ENCODE data around the gene ZNRF1. TPM values are rescaled to one million over a fixed set of nuclear protein-coding genes. Genes with fewer than 3 reads are reported as not detected.
A peak's percentile ranks its signal among the peaks of the same experiment; 100 is the strongest.

Gene ZNRF1
- total RNA-seq, 3 donors from 2014 or later (not counting 1 experiment from before 2014, with no cell fraction given), result 2.4 to 5.1 (median 3.4) TPM

- peak in 1 of 2 donors; percentile 30 for DNase-seq
- peak; percentile 34 to 50 (median 39) for ATAC-seq
- Histone ChIP-seq H3K9me3 (ENCODE audit: control insufficient read depth, insufficient read depth, low read length) (no peaks in the 10 kb centered on the region), H3K4me1 (ENCODE audit: control insufficient read depth, insufficient read depth, low read length) (peaks cover 19% of the 10 kb centered on the region), H3K27me3 (ENCODE audit: control insufficient read depth, insufficient read depth, low read length) (peaks cover 7% of the 10 kb centered on the region), H3K4me3 (ENCODE audit: low read length) (peak overlapping the region; percentile 53), H3K36me3 (ENCODE audit: control insufficient read depth, insufficient read depth, low read length) (no peaks in the 10 kb centered on the region), H3K27ac (ENCODE audit: low read length) (no peak overlapping the region)
- H3K27me3 Mint-ChIP-seq (ENCODE audit: low read depth in 2 of 2), result peaks cover 33 to 37% of the 10 kb centered on the region in 2 donors
- intact Hi-C loops (cut with micrococcal nuclease), result no loop called here
- WGBS (ENCODE audit: insufficient coverage), result under 1% methylated on average over 44 of the region's 44 CpGs
- H3K4me3 Mint-ChIP-seq, result peak overlapping the region; percentile 85
- no peaks in the 10 kb centered on the region for H3K36me3 Mint-ChIP-seq
- H3K27ac Mint-ChIP-seq, result peak overlapping the region in 1 of 2 donors; percentile 70
- peaks cover 18 to 19% of the 10 kb centered on the region in 2 donors for H3K4me1 Mint-ChIP-seq
- no peaks in the 10 kb centered on the region for H3K9me3 Mint-ChIP-seq
- TF ChIP-seq CTCF (IDR thresholded peaks at IDR 0.05), result no peak
Measured at GRCh38 chr16:74999219-74999608, 390 bp downstream of the ZNRF1 start.

GRCh38 chr16:74999609-75000480 lies 1.0 kb downstream of the ZNRF1 start:
- H3K4me1 Mint-ChIP-seq, result peaks cover 18 to 19% of the 10 kb centered on the region in 2 donors
- H3K4me3 Mint-ChIP-seq, result peak overlapping the region; percentile 85
- no peaks in the 10 kb centered on the region for H3K36me3 ChIP-seq (ENCODE audit: control insufficient read depth, insufficient read depth, low read length)
- intact Hi-C loops (cut with micrococcal nuclease), result loop anchor here (5.0 kb wide), 1 partner anchor 67 kb away; no protein-coding TSS in a partner anchor
- peaks cover 19% of the 10 kb centered on the region for H3K4me1 ChIP-seq (ENCODE audit: control insufficient read depth, insufficient read depth, low read length)
- peak overlapping the region in 1 of 2 donors; percentile 70 for H3K27ac Mint-ChIP-seq
- no peak overlapping the region for H3K27ac ChIP-seq (ENCODE audit: low read length)
- no peaks in the 10 kb centered on the region for H3K9me3 Mint-ChIP-seq
- H3K9me3 ChIP-seq (ENCODE audit: control insufficient read depth, insufficient read depth, low read length), result no peaks in the 10 kb centered on the region
- H3K27me3 Mint-ChIP-seq (ENCODE audit: low read depth in 2 of 2), result peaks cover 33 to 37% of the 10 kb centered on the region in 2 donors
- no peak for TF ChIP-seq CTCF (IDR thresholded peaks at IDR 0.05)
- peak; percentile 29 to 79 for DNase-seq
- peak overlapping the region; percentile 53 for H3K4me3 ChIP-seq (ENCODE audit: low read length)
- WGBS (ENCODE audit: insufficient coverage), result 2% methylated on average over 71 of the region's 71 CpGs
- peaks cover 7% of the 10 kb centered on the region for H3K27me3 ChIP-seq (ENCODE audit: control insufficient read depth, insufficient read depth, low read length)
- no peaks in the 10 kb centered on the region for H3K36me3 Mint-ChIP-seq
- ATAC-seq, result no peak

GRCh38 chr16:75000481-75001081 lies 1.8 kb downstream of the ZNRF1 start:
- H3K4me1 Mint-ChIP-seq, result peaks cover 18 to 19% of the 10 kb centered on the region in 2 donors
- peak overlapping the region; percentile 85 for H3K4me3 Mint-ChIP-seq
- no peaks in the 10 kb centered on the region for H3K9me3 Mint-ChIP-seq
- 26% methylated on average over 15 of the region's 15 CpGs for WGBS (ENCODE audit: insufficient coverage)
- H3K27ac ChIP-seq (ENCODE audit: low read length), result no peak overlapping the region
- intact Hi-C loops (cut with micrococcal nuclease), result loop anchor here (5.0 kb wide), 1 partner anchor 67 kb away; no protein-coding TSS in a partner anchor
- peaks cover 33 to 37% of the 10 kb centered on the region in 2 donors for H3K27me3 Mint-ChIP-seq (ENCODE audit: low read depth in 2 of 2)
- H3K27ac Mint-ChIP-seq, result no peak overlapping the region
- DNase-seq (peak in 1 of 2 donors; percentile 17), ATAC-seq (no peak)
- no peaks in the 10 kb centered on the region for H3K36me3 Mint-ChIP-seq
- no peaks in the 10 kb centered on the region for H3K9me3 ChIP-seq (ENCODE audit: control insufficient read depth, insufficient read depth, low read length)
- TF ChIP-seq CTCF (IDR thresholded peaks at IDR 0.05), result no peak
- peaks cover 19% of the 10 kb centered on the region for H3K4me1 ChIP-seq (ENCODE audit: control insufficient read depth, insufficient read depth, low read length)
- H3K4me3 ChIP-seq (ENCODE audit: low read length), result peak overlapping the region; percentile 36
- no peaks in the 10 kb centered on the region for H3K36me3 ChIP-seq (ENCODE audit: control insufficient read depth, insufficient read depth, low read length)
- H3K27me3 ChIP-seq (ENCODE audit: control insufficient read depth, insufficient read depth, low read length), result peaks cover 7% of the 10 kb centered on the region
